Measurements from ENCODE around the gene PCSK1N.
A peak's percentile ranks its signal among the peaks of the same experiment; 100 is the strongest.
"Not testable (repeated sequence)": the region's sequence is repeated elsewhere in the genome, so short reads cannot be mapped to it uniquely, and the experiment has no call there.

PCSK1N gene, protein sequence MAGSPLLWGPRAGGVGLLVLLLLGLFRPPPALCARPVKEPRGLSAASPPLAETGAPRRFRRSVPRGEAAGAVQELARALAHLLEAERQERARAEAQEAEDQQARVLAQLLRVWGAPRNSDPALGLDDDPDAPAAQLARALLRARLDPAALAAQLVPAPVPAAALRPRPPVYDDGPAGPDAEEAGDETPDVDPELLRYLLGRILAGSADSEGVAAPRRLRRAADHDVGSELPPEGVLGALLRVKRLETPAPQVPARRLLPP

DNA sequence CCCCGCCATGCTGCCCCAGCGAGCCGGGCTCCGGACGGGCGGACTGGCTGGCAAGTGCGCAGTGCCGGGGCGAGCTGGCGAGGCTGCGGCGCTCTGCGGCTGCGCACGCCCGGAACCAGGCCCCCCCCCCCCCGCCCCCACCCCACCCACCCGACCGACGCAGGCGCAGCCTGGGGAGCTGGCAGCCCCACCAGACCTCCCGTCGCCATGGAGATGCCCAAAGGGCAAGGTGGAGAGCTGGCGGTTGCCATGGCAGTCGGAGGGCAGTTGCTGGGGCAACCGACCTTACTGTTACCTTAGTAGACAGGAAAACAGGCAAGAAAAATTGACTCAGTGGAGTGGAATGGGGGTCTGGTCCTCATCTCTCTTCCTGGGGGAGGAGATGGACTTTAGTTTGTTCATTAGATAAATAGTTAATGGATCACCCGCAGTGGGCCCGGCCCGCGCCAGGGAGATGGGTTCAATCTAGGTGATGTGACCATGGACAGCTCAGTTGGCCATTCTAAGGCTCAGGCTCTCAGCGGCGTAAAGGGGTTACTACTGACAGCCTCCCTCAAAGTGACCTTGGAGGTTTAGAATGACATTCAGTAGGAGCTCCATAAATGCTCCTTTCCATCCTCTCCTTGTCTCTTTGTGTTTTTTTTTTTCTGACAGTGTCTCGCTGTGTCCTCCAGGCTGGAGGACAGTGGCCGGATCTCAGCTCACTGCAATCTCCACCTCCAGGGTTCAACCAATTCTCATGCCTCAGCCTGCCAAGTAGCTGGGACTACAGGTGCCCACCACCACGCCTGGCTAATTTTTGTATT is at the start of gene PCSK1N:
TSS of gene PCSK1N (minus strand) at position 87 of the 806 bp plus-strand sequence. CDS start at position 9, 78 bp downstream.
- peak; percentile 27 for DNase-seq (ENCODE audit: low read depth)

DNA sequence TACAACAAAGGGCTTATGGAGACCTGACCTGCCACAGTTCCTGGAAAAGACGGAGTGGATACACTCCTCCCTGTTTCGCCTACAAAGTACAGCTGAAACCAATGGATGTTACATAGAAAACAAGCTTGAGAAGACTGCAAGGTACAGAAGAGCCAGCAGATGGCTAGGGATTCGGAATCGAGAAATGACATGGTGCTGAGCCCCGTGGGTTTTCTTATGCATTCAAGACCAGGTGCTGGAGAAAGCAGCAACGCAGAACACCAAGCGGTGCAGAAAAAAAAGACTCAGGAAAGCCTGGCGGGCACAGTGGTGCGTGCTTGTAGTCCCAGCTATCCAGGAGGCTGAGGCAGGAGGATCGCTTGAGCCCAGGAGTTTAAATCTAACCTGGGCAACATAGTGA is 48.3 kb upstream of the PCSK1N start:
- DNase-seq (ENCODE audit: low read depth), result no peak

DNA sequence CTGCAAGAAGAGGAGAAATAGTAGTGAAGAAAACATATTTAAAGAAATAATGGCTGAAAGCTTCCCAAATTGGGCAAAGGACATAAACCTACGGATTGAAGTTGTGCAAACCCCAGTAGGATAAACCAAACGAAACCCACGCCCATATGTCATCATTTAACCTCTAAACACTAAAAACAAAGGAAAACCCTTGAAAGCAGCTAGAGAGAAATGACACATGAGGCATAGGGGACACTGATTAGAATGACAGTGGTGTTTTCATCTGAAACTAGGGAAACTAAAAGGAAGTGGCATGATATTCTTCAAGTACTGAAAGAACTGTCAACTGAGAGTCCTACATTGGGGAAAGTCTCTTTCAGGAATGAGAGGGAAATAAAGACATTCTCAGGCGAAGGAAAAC is 41.5 kb upstream of the PCSK1N start:
- not testable (repeated sequence) for DNase-seq (ENCODE audit: low read depth)

DNA sequence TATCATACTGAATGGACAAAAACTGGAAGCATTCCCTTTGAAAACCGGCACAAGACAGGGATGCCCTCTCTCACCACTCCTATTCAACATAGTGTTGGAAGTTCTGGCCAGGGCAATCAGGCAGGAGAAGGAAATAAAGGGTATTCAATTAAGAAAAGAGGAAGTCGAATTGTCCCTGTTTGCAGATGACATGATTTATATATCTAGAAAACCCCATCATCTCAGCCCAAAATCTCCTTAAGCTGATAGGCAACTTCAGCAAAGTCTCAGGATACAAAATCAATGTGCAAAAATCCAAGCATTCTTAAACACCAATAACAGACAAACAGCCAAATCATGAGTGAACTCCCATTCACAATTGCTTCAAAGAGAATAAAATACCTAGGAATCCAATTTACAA is 36.6 kb upstream of the PCSK1N start:
- not testable (repeated sequence) for DNase-seq (ENCODE audit: low read depth)

DNA sequence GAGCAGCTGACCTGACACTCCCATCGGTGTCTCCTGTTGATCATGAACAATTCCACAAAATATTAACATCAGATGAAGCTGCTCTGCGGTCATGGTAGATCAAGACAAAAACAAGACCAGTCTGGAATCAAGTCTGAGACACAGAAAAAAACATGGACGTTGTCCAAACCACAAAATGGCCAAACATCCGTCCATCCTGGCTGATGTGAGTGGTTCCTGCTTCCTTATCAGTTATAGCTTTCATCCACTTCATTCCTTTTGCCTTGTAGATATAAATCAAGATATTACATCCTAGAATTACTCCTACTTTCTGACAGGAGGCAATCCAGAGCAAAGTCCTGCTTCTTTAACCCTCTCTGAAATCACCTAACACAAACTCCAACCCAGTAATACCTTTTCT is 28.8 kb upstream of the PCSK1N start:
- DNase-seq (ENCODE audit: low read depth), result no peak

DNA sequence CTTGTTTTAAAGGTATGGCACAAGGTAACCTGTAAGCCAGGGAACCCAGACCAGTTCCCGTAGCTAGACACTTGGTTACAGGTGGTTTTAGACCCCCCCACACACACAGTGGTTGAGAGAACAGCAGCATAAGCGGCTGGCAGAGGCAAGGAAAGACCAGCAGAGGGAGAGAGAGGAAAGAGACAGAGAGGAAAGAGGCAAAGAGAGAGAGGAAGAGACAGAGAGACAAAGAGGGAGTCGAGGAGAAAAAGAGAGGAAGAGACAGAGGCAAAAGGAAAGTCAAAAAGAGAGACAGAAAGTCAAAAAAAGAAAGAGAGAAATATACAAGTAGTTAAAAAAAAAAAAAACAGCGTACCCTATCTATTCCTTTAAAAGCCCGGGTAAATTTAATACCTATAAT is 19.5 kb upstream of the PCSK1N start:
- DNase-seq (ENCODE audit: low read depth), result no peak

DNA sequence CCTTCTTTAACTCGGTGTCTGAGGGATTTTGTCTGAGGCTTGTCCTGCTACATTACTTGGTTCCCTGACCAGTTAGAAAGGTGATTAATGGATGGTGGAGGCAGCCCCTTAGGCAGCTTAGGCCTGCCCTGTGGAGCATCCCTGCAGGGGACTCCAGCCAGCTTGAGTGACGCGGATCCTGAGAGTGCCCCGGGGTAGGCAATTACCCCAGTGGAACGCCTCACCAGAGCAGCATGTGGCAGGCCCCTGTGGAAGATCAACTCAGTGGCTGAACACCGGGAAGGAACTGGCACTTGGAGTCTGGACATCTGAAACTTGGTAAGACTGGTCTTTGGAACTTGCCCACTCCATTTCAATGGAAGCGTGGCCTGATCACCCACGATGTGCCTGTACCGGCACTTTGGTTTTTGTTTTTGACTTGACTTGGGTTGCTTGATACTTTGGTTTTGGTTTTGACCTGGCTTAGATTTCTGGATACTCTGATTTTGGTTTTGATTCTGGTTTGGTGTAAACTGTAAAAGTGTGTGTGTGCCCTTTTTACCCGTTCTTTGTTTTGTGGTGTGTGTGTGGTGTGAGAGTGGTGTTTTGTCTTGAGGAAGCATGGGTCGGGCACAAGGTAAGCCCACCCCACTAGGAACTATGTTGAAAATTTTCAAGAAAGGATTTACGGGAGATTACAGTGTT is 18.9 kb upstream of the PCSK1N start:
- DNase-seq (ENCODE audit: low read depth), result not testable (repeated sequence)

DNA sequence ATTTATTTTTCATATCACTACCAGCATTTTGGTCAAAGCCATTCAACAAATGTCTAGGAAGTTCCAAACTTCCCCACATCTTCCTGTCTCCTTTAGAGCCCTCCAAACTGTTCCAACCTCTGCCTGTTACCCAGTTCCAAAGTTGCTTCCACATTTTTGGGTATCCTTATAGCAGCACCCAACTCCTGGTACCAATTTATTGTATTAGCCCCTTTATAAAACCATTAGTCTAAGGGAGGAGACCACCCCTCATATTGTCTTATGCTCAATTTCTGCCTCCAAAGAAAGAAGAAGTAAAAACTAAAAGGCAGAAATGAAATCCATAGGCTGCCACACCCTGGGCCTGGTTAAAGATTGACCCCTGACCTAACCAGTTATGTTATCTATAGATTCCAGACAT is 18.1 kb upstream of the PCSK1N start:
- not testable (repeated sequence) for DNase-seq (ENCODE audit: low read depth)

DNA sequence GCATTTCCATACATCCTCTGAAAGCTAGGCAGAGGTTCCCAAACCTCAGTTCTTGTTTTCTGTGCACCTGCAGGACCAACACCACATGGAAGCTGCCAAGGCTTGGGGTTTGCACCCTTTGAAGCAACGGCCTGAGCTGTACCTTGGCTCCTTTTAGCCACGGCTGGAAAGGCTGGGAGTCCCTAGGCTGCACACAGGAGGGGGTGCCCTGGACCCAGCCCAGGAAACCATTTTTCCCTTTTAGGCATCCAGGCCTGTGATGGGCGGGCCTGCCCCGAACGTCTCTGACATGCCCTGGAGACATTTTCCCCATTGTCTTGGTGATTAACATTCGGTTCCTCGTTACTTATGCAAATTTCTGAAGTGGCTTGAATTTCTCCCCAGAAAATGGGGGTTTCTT is 17.4 kb upstream of the PCSK1N start:
- DNase-seq (ENCODE audit: low read depth), result no peak

DNA sequence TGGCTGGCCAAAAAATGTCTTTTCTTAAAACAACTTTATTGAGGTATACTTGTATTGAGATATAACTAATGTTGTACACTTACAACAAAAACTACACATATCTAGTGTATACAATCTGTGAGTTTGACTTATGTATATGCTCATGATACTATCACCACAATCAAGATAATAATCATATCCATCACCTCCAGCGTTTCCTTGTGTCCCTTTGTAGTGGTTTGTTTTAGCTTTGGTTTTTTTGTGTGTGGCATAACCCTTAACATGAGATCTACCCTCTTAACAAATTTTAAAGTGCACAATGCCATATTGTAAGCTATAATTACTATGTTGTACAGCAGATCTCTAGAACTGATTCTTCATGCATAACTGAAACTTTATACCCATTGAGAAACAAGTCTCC is 13.4 kb upstream of the PCSK1N start:
- DNase-seq (ENCODE audit: low read depth), result no peak

DNA sequence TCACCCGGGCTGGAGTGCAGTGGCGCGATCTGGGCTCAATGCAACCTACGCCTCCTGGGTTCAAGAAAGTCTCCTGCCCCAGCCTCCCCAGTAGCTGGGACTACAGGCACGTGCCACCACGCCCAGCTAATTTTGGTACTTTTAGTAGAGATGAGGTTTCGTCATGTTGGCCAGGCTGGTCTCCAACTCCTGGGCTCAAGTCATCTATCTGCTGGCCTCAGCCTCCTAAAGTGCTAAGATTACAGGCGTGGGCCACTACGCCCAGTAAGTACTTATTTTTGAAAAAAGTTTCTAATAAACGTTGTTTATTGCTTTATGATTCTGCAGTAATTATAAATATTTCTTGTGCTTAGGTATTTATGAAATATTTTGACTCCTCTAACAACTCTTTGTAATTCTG is 4.3 kb upstream of the PCSK1N start:
- no peak for DNase-seq (ENCODE audit: low read depth)

DNA sequence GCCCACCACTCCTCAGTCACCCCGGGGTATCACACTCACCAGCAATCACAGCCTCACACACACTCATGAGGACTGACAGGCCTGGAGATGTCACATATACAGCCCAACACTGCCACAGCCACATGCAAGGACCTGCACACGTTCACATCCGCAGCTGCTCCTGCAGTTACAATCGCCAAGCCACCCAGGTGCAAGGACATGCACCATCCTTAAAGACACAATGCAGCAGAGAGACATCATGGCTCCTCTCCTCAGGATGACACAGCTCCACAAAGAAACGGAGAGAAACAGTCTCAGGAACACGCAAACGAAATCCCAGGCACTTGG is 1.1 kb downstream of the PCSK1N start:
- DNase-seq (ENCODE audit: low read depth), result no peak

DNA sequence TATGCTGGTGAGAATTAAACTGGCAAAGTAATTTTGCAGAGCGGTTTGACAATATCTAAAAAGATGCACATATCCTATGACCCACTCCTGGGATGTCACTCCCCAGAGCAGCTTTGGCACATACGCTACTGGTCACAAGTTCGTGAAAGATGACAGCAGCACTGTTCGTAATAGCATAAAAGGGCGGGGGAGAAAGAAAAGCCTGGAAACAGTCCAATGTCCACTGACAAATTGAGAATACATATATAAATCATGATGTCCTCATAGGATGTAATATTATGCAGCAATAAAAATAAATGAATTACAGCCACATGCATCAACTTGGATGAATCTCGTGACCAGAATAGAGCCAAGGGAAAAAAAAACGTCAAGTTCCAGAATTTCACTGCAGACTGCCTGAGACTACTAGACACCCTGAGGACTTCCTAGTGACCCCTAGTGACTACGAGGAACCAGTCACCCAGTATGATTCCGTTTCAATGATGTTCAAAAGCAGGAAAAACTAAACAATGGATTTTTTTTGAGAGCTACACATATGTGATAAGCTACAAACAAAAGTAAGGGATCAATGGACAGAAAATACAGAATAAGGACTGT is 1.8 kb downstream of the PCSK1N start:
- no peak for DNase-seq (ENCODE audit: low read depth)

DNA sequence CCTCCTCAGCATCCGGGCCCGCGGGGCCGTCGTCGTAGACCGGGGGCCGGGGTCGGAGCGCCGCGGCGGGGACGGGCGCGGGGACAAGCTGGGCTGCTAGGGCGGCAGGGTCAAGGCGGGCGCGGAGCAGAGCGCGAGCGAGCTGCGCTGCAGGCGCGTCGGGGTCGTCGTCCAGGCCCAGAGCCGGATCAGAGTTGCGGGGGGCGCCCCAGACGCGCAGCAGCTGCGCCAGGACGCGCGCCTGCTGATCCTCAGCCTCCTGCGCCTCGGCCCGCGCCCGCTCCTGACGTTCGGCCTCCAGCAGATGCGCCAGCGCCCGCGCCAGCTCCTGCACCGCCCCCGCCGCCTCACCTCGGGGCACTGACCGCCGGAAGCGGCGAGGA is 3.5 kb downstream of the PCSK1N start:
- no peak for DNase-seq (ENCODE audit: low read depth)

DNA sequence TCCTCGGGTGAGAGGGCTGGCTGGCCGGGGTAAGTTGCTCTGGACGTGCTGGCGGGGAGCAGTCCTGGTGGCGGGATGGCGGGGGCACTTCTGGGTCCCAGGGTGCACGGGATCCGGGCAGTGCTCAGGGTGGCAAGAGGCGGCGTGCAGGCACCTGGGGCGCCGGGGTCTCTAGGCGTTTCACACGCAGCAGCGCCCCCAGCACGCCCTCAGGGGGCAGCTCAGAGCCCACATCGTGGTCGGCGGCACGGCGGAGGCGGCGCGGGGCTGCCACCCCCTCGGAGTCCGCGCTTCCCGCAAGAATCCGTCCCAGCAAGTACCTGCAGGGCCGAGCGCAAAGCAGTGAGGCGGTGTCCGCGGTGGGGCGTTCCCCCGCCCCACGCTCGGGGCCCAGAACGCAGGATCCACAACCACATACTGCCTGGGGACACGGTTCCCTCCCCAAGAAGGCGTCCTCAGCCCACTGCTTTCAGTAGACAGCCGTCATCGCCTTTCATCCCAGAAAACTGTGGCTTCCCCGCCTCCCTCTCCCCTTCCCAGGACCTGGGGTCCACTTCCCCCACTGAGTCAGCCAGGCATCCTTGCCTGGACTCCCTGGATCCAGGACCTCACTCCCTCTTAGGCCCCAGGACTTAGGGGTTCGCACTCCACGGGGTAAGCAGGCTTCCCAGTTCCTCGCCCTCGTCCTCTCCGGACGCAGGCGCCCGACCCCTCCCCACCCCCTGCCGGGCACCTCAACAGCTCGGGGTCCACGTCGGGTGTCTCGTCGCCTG is 4.1 kb downstream of the PCSK1N start:
- no peak for DNase-seq (ENCODE audit: low read depth)

DNA sequence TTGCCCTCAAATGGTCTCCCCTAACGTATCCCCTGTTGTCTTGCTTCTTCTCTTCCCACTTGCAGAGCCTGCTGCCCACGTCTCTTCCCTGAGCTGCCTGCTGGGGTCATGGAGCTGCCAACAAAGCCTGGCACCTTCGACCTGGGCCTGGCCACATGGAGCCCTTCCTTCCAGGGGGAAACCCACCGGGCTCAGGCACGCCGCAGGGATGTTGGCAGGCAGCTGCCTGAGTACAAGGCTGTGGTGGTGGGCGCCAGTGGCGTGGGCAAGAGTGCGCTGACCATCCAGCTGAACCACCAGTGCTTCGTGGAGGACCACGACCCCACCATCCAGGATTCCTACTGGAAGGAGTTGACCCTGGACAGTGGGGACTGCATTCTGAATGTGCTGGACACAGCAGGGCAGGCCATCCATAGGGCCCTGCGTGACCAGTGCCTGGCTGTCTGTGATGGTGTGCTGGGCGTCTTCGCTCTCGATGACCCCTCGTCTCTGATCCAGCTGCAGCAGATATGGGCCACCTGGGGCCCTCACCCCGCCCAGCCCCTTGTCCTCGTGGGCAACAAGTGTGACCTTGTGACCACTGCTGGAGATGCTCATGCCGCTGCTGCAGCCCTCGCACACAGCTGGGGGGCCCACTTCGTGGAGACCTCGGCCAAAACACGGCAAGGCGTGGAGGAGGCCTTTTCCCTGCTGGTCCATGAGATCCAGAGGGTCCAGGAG is 6.2 kb downstream of the PCSK1N start:
- DNase-seq (ENCODE audit: low read depth), result no peak

DNA sequence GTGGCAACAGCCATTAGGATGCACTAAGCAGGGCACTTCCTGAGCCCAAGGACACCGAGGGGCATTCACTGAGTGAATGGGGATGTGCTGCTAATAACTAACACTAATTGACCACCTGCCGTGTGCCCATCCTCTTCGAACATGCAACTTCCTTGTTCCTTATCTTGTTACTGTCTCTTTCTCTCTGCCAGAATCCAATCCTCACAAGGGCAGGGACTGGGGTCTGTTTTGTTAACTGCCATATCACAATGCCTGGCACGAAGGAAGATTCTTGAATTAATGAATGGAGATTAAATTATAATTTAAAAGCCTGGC is 7.8 kb downstream of the PCSK1N start:
- DNase-seq (ENCODE audit: low read depth), result no peak

DNA sequence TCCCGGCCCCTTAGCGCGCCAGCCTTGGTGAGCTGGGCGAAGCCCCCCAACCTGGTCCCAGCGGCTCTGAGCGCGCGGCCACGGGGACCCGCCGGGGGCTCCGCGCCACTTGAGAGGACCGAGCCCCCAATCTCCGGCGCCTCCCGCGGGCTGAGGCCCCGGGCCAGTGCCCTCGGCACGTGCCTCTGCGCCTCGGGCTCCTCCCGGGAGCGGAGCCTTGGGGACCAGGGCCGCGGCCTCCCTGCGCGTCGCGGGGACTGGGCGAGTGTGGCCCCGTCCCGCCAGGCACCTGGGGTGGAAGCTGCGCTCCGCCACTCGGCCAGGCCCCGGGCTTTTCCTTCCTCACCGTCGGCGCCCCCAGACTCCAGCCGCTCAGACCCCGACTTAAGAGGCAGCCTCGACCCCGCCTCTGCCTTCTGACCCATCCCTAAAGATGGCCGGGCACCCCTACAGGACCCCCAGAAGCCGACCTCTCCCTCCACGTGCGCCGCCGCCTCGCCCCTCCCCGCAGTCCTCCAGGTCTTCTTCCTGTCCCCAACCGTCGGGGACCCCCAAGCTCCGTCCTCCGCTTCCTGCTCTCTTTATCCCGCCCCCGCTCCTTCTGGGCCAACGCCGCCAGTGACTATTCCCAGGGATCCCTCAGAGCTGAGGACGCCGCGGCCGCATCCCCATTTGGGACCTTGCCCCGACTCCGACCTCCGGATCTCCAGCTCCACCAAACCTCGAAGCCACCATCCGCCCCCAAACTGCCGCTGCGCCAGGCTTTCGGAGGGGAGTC is 8.3 kb downstream of the PCSK1N start:
- no peak for DNase-seq (ENCODE audit: low read depth)

DNA sequence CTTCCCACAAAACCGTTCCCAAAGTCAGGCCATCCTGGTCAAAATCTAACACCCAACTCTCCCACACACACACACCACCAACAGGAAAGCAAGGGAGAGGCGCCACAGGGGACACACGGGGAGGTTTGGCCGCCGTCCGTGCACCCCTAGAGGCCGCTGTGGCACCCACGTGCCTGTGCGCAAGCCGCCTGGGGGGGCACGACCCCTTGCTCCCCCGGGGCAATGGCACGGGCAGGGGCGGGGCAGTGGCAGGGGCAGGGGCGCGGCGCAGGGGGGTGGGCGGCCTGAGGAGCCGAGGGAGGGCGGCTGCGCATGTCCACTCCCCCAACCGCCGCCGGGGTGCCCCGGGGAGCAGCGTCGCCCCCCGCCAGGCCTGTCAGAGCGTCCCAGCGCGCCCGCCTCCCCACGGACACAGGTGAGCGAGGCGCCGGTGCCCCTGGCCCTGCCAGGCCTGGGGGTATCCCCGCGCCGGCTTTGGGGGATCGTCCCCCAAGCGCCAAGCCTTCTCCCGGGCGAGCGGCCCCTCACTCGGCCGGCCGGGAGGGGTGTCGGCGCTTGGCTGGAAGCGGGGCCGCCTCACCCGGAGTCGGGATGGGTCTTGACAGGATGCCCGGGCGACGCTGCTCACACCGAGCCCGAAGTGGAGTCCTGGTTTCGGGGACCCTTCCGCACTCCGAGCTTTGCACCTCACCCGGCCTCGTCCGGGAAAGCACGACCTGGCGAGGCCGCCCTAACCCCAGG is 9.1 kb downstream of the PCSK1N start, which contains the start of gene ERAS:
TSS of gene ERAS (plus strand) at position 379 of the 741 bp plus-strand sequence. CDS start 2,611 bp downstream, outside the sequence.
- no peak for DNase-seq (ENCODE audit: low read depth)

DNA sequence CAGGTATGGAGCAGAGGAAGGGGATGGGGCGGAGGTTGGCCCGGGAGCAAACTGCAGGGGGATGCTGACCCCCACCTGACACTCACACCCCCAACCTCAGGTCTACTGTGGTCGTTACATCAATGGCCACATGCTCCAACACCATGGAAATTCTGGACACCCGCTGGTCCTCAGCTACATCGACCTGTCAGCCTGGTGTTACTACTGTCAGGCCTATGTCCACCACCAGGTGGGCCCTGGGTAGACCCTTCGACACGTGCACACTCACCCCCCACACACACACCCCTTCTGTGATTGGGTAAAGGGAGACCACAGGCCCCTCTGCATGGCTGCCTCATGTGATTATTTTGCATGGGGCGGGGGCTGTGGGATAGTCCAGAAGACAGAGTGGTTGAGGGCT is 11.3 kb downstream of the PCSK1N start:
- no peak for DNase-seq (ENCODE audit: low read depth)
